Fibroblast of skin of right quadriceps (primary cell): ENCODE measurements around the gene LRIG1.

ENCODE experiments used
- DNase-seq: peaks from one replicate; pipeline ENCODE4 v3.0.0-alpha.2; 2013

Gene LRIG1

DNA sequence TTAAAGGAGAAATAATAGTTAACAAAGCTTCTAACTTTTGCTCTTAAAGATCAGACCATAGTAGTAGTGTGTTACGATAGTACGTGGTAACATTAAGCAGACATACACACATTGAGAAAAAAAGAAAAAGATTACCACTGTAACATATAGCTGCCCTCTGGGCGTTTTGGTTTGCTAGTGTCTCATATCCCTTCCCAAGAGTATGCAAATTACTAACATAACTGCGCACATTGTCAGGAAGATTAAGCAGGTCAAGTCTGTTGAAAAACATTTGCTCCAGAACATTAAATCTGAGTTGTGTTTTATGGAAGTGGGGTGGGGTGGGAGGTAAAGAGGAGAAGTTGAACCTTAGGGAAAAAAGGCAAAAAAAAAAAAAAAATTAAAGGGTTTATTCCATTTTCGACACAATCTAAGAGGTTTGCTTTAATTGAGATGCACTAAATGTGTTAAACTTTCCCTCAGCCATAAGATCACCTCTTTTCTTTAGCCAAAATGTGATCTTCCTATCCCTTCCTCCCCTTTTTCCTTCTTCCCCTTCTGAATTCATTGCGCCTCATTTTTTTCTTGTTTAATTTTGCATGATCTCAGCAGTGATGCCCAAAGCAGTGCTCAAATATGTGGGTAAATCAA is 1.5 kb upstream of the LRIG1 start:
- no peak for DNase-seq

DNA sequence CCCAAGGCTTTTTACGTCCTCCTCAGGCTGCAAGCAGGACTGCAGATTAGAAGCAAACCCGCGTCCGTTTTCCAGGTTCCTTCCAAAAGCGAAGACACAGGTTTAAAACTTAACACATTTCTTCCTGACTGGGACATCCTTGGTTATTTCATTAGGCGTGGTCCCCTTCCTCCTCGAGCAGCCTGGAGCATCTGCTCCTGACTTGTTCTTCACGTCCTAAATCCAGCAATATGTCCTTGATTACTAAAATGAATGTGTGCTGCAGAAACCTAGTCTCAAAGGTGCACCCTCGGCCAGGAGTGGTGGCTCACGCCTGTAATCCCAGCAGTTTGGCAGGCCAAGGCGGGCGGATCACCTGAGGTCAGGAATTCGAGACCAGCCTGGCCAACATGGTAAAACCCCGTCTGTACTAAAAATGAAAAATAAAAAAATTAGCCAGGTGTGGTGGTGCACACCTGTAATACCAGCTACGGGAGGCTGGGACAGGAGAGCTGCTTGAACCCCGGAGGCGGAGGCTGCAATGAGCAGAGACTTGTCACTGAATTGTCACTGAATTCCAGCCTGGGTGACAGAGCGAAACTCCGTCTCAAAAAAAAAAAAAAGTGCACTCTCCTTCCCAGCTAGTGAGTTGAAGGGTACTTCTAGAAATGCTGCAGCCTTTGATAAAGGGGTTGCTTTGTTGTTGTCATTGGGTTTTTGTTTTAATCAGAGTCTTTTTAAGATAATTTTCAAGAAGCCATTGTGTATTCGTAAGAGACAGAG is 842 bp upstream of the LRIG1 start:
- no peak for DNase-seq

DNA sequence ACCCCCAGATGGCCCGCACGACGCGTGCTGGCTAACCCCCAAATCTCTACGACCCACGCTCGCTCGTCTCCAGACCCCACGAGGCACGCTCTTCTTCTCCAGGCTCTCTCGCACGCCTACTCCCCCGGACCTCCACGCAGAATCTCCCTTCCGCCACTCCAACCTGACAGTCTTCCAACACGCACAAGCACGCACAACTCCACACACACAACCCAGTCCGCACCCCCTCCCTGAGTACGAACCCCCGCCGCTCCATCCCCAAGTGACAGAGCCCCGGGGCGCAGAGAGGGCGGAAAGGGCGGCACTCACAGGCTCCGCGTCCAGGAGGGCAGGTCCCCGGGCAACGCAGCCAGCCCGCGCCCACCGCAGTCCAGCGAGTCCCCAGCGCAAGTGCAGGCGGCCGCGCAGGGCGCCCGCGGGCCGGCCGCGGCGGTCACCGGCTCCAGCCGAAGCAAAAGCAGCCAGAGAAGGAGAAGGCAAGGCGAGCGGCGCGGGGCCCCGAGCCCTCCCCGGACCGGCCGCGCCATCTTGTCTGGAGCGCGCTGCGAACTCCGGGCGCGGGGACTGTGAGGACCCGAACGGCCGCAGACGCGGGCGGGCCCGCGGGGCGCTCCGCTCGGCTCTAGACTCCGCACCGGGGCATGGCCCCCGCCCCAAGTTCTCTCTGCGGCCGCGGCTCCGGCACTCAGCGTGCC is 794 bp downstream of the LRIG1 start:
- DNase-seq, result no peak

DNA sequence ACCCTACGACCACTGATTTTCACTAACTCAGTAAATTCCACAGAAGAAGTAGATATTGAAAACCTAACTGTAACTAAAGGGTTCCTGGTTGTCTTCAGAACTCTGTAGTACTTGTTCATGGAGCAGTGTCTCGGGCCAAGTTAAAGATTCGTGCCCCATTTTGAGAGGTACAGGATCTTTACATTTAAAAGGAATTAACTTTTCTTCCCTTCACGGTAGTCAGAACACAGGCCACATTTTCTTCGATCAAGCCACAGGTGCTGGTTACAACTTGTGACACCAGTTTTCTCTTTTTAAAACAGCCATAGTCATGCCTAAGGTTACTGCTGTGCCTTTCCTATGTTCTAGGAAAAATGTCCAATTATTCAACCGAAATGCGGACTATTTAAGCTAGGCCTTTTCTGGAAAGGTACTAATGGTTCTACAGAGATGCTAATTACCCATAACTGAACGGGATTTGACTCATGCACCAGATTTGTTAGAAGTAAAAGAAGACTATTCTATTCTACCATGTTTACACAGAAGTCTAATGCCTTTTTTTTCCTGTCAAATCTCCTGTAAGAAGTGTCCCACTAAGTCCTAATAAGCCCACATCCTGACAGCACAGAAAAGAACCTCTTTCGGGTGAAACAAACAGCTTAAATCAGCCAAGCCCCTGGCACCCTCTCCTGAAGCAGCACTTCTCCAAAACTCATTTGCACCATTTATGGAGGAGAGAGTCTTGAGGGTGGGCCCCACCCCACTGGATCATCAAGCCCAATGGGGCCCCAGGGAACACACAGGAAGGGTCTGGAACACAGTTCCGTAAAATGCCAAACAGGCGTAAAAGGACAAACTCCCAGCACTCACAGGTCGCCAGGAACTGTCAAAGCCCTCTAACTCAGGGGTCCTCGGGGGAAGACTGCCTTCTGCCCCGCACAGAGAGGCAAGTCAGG is 1.9 kb downstream of the LRIG1 start:
- no peak for DNase-seq

DNA sequence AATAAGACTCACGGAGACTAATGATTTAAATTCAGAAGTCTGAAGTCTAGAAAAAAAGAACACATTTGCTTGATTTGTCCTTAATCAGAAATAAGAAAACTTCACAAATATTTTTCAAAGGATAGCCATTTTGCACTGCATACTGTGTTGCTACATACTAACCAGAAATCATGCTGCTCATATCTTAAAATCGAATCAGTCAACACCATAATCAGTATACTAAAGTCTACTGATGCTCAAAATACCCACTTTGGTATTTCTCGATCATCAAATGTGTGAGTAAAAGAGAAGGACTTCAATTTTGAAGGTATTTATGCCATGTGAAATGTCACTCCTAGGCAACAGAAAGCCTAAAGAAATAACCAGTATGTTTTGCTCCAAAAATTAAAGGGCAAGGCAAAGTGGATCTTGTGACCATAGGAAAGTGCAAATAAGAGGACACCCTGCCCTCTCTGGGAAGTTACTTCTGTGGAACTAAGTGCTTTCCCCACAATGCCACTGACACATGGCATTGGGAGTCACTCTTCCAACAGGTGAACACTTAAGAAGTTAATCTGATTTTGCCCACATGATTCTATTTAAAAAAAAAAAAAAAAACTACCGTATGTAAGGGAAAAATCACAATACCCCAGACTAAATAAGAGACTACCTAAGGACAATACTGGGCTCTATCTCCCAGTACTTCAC is 2.7 kb downstream of the LRIG1 start:
- DNase-seq, result no peak

DNA sequence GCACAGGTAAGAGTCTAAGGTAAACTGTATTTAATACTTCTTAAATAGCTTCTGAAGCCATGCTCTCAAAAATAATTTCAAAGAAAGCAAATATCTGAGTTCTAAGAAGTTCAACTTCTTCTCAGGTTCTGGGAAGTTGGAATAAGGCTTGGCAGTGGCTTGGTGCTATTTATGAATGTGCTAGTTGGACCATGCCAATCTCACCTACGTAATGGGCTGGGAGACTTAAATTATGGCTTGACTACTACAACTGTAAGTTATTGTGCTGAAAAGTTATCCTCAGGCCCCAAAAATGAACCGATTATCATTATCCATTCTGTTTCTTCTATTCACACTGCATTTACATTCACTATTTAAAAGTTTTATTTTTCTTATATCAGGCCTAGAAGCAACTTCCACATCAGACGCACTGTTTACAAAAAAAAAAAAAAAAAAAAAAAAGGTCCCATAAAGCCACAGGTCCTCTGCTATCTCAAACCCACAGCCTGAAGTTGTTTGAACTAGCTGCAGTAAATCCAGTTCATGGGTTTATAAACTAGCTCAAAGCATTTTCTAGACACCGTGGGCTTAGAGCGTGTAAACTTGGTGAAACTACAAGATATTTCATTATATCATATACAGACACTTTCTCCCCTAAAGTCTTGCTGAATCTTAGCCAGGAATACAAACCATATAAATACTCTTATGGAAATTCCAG is 3.4 kb downstream of the LRIG1 start:
- no peak for DNase-seq

DNA sequence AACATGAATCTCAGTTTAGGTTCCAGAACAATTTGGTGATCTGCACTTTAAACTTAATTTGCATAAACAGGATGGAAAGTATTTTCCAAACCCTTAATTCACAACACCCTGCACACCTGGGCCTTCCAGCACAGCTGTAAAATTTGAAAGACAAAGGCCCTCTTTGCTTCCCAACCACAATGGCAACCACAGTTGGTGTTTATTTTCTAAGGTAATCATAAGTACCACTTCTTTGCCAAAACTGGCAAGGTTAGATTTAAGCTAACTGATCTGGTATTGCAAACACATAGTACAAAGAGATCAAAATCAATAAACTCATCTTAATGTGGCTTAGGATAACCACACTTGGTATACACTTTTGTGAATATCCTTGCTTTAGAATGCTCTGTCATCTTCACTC is 4.1 kb downstream of the LRIG1 start:
- no peak for DNase-seq

DNA sequence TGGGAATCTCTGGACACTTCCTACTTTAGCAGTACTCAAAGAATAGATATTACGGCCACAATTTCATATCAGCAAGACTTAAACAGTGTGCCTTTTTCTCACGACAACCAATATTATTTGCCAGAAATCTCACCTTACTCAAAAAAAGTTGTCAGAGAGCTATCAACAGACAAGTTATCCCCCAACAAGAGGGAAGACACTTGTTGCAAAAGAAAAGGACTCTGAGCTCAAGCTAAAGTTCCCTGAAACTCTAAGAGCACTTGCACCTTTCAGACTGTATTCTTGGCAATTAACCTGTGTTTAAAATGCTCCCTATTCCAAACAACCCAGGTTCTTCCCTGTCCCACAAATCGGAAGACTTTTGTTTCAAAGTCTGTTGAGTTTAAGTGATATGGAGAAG is 4.5 kb downstream of the LRIG1 start:
- no peak for DNase-seq

DNA sequence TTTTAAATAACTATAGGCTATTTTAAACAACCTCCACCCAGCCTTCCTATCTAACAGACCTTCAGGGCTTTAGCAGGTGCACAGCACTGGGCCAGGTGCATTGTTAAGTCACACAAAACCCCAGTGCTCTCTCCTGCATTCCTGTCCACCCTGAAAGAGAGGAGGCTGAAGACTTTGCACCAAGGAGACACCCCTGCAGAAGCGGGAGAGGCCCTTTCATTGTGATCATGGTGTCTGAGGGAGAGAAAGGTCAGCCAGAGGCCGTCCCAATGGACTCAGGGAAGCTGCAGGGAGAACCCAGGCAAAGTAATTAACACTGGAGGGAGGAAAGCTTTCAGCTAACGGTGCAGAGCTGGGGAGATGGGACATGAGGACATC is 5.2 kb downstream of the LRIG1 start:
- no peak for DNase-seq

DNA sequence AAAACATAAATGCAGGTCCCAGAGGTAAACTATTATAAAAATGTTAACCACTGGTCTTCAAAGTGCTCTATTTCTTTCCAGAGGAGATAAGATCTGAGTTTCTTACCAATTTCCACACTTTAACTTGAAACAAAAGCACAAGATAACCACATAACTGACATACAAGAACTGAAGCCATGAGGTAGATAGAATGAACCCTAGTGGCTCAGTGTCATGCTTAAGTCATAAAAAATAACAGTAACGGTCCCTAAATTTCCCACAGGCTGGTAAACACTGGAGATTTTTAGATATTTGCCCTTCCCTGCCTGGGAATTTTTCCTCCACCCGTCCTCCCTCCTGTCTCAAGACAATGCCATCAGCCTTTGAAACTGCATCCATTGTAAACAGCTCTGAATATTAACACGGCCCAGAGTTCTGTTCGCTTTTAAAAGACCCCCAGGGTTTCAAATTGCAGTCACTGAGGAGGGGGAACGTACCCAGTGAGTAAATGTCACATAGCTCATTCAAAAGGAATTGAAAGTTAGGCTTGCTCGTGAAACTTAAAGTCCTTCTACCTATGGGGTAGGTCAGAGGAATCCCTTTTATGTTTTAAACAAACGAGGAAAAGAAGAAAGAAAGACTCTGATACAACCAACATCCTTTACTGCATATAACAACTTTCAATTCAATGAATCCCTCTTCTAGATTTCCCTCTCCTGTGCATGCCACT is 5.7 kb downstream of the LRIG1 start:
- DNase-seq, result no peak

DNA sequence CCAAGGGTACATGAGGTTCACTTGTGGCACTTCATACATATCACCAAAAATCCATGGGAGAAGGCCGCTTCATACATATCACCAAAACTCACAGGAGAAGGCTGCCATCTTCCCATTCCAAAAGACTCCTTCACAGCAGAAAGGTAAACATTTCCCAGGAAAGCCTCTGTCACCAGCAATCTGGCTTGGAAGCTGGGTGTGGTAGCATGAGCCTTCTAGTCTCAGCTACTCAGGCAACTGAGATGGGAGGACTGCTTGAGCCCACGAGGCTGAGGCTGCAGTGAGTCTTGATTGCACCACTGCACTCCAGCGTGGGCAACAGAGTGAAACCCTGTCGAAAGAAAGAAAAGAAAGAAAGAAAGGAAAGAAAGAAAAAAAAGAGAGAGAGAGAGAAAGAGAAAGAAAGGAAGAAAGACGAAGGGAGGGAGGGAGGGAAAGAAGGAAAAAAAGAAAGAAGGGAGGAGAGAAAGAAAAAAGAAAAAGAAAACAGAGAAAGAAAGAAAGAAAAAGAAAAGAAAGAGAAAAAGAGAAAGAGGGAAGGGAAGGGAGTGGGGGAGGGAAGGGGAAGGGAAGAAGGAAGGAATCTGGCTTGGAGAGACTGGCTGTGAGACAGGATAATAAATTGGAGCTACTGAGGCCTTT is 7.2 kb downstream of the LRIG1 start:
- no peak for DNase-seq

DNA sequence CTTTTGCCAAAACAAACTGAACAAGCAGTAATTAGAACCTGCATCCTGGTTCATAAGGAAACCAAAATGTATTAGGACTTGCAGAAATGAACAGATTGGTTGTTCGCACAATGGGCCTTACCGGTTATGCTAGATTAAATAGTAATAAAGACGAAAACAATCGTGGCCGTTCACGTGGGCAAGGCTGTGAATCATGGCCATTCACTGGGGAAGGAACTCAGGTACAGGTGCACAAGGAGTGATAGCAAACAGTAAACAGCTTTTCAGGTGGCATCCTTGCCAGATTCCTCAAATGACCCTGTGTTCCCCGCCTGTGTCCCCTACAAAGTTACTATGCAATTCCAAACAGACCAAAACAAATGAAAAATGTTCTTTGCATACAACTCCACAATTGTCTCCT is 8.2 kb downstream of the LRIG1 start:
- no peak for DNase-seq

DNA sequence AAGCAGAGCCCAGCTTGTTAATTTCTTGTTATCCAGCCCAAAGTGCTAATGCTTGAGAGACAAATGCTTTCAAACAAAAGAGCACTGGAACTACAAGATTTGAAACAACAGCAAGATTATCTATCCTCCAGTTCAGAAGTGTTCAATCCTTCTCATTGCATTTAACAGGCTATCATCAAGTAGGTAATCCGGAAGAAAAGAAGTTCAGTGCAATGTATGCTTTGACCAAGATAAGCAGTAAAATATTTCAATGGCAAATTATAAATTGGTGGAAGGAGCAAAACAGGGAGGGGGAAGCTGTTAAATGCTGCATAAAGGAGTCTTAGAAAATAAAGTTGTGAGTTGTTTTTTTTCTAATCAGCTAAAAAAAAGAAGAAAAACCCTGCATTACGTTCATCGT is 8.8 kb downstream of the LRIG1 start:
- DNase-seq, result no peak

DNA sequence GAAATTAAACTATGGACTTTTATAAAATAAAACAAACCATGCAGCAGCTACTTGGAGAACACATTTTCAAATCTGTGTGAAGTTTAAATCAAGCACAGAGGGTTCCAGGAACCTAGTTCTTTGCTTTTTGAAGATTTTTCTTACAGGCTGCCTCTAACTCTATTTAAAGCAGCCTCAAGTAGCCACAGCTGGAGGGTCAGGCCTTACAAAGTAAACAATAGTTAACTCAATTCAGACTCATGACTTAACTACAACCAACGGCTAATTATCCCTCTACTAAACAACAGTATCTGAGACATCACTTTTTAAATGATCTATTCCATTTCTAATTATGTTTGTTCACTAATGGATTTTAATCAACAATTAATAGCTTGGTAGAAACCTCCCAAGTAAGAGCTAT is 9.8 kb downstream of the LRIG1 start:
- DNase-seq, result no peak

DNA sequence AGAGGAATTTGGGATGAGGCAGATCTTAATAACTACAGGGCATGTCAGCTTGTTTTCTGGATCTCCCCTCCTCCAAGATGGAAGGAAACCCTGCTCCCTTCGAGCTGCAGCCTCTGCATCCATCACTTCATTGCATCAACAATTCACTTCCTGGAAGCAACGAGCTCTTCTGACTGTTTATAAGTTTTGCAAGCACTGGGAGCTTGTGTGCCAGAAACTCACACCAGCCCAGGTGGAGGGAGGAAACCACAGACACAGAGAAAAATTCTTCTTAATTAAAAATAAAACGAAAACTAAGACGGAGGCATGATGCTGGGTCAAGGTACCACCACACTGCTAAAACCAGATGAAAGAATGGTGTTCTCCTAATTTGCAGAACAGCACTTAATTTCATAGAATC is 10.6 kb downstream of the LRIG1 start:
- DNase-seq, result peak; percentile 47

DNA sequence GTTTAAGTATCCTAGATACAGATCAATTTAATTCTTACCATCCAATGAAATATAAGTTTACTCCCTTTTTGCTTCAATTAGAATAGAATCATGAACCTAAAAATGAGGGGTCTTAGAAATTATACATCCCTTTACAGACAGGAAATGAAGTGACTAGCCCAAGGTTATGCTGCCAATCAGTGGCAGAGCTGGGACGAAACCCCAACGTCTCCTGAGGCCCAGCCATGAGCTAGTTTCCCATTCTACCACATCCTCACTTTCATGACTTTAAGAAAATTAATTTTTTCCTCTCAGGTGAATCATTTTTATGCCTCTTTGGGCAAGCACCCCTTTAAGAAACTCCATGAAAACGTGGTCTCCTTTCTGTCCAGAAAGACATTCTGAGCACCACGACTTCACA is 11.2 kb downstream of the LRIG1 start:
- no peak for DNase-seq

DNA sequence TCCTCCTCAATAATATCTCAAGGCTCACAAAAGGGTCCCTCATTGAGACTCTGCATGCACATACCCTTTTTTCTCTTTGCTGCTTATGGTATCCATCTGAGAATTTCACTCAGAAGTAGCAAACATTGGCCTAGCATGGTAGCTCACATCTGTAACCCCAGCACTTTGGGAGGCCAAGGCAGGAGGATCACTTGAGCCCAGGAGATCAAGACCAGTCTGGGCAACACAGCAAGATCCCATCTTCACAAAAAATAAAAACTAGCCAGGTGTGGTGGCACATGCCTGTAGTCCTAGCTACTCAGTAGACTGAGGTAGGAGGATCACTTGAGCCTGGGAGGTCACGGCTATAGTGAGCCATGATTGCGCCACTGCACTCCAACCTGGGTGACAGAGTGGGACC is 11.7 kb downstream of the LRIG1 start:
- no peak for DNase-seq

DNA sequence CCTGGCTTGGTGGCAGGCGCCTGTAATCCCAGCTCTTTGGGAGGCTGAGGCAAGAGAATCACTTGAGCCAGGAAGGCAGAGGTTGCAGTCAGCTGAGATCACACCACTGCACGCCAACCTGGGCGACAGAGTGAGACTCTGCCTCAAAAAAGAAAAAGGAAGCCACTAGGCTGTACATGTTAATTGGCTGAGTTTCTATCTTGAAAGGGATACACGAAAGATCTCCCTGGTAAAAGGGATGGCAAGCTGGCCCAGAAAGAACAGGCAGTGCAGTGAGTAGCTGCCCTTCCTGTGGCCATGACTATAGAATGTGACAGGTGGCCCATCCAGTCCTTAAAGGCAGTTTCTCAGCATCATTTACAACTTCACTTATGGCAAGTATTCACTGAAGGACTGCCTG is 12.3 kb downstream of the LRIG1 start:
- DNase-seq, result no peak

DNA sequence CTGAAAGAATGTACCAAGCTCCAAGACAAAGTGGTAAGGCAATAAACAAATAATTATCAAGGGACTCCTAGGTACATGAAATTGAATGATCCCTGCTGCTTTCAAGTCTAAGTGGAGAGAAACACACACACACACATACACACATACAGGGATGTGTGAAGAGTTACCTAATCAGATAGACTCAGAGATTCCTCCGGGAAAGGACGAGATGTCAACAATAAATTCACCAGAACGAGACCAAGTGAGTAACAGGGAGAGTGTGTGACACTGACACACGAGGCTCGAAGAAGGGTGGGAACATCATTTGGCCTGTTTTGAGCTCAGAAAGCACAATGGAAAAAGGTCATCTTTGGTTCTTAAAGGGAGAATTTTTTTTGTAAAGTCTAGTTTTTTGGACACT is 13.4 kb downstream of the LRIG1 start:
- peak; percentile 63 for DNase-seq

DNA sequence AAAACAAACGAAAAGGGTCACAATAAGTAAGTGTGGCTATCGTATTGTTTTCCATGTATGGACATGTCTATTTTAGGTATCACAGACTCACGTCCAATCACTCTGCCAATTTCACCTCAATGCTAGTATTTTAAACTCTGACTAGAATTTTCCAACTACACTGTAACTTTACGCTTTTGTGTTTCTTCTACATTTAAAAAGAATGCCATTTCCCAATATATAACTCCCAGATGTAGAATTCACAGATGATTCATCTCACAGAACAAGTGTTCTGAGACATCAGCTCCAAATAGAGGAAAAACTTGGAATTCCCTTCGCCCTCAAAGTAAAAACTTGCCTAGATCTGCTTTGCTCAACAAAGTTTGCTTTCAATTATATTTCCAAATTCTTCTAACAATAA is 14.2 kb downstream of the LRIG1 start:
- peak; percentile 90 for DNase-seq

DNA sequence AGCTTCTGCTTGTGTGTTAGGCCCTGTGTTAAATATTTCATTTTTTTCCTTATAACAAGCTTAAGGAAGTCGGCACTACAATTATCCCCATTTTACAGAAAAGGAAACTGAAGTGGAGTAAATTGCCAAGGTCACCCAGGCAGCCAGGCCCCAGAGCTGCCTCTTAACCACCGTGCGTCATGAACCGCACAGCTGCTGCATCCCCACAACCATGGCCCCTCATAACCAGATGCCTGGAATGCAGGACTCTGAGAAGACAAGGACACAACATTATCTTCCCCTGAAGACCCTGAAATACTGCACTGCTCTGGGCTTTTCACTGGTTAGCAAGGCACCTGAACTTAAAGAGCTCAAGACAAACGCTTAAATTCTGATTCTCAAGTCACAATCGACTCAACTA is 14.6 kb downstream of the LRIG1 start:
- peak; percentile 79 for DNase-seq
